Activated CD8-positive, alpha-beta memory T cell treated with anti-CD3 and anti-CD28 coated beads for 4 hours (primary cell): ENCODE measurements around the gene POMP.

Experiments
- DNase-seq, 2 donors: peaks; one replicate each; pipeline ENCODE4 v3.0.0-alpha.2; 2020; ENCODE audit warnings: low read depth in 2 of 2

POMP gene

GRCh38 chr13:28658796-28659620 is at the start of gene POMP:
POMP (plus strand) TSS chr13:28659130; CDS start chr13:28659185, 55 bp downstream.
- peak; percentile 83 to 84 for DNase-seq

GRCh38 chr13:28609381-28609780 is 49.5 kb upstream of the POMP start:
- no peak for DNase-seq

- no peak for DNase-seq
Observed at GRCh38 chr13:28609926-28610325, 49.0 kb upstream of the POMP start.

GRCh38 chr13:28610996-28611395 is 47.9 kb upstream of the POMP start:
- no peak for DNase-seq

GRCh38 chr13:28611654-28612131 is 47.2 kb upstream of the POMP start:
- no peak for DNase-seq

GRCh38 chr13:28613562-28613961 is 45.4 kb upstream of the POMP start:
- DNase-seq, result no peak

- DNase-seq, result no peak
Observed at GRCh38 chr13:28615916-28616446, 42.9 kb upstream of the POMP start.

GRCh38 chr13:28618230-28618994 is 40.5 kb upstream of the POMP start:
- no peak for DNase-seq

GRCh38 chr13:28620011-28620830 is 38.7 kb upstream of the POMP start:
- DNase-seq, result no peak

GRCh38 chr13:28621449-28621848 is 37.5 kb upstream of the POMP start:
- no peak for DNase-seq

- no peak for DNase-seq
Observed at GRCh38 chr13:28622286-28622685, 36.6 kb upstream of the POMP start.

GRCh38 chr13:28623782-28624706 is 34.9 kb upstream of the POMP start:
- DNase-seq, result no peak

GRCh38 chr13:28624707-28625432 is 34.1 kb upstream of the POMP start:
- DNase-seq, result no peak

- DNase-seq, result no peak
Observed at GRCh38 chr13:28626266-28626665, 32.7 kb upstream of the POMP start.

GRCh38 chr13:28628241-28628640 is 30.7 kb upstream of the POMP start:
- no peak for DNase-seq

- no peak for DNase-seq
Observed at GRCh38 chr13:28630869-28631268, 28.1 kb upstream of the POMP start.

GRCh38 chr13:28631801-28632200 is 27.1 kb upstream of the POMP start:
- DNase-seq, result no peak

- no peak for DNase-seq
Observed at GRCh38 chr13:28636069-28636468, 22.9 kb upstream of the POMP start.

- DNase-seq, result peak in 1 of 2 donors; percentile 14
Observed at GRCh38 chr13:28636677-28637317, 22.1 kb upstream of the POMP start.
